CMK (cell line): ENCODE data around the gene LCN6.

ENCODE experiments used
- DNase-seq: peaks from one replicate; pipeline ENCODE4 v3.0.0-alpha.2; 2010; ENCODE audit warnings: low read depth

Gene LCN6

DNA sequence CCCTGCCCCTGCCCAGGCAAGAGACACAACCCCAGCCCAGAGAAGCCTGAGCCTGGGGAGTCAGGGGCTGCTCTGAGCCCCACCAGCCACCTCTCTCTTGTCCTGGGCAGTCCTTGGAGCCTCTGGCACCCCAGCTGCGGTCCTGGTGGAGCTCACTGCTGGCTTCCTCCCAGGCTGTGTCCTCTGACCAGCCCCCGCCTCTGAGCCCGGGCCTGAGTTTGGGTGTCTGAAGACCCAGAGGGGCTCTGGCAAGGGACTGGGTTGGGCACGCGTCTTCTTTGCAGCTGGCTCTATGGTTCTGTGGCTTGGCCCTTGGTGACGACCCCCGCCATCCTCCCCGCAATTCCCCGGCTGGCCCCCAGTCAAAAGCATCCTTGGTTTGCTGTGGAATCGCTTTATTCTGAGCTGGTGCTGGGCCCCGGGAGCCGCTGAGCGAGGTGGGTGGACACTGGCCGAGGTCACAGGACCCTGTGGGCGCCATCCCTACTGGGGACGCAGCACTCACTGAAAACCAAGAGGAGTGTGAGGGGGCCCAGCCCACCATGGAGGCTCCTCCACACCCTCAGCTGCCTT lies 4.6 kb downstream of the LCN6 start:
- DNase-seq, result no peak

DNA sequence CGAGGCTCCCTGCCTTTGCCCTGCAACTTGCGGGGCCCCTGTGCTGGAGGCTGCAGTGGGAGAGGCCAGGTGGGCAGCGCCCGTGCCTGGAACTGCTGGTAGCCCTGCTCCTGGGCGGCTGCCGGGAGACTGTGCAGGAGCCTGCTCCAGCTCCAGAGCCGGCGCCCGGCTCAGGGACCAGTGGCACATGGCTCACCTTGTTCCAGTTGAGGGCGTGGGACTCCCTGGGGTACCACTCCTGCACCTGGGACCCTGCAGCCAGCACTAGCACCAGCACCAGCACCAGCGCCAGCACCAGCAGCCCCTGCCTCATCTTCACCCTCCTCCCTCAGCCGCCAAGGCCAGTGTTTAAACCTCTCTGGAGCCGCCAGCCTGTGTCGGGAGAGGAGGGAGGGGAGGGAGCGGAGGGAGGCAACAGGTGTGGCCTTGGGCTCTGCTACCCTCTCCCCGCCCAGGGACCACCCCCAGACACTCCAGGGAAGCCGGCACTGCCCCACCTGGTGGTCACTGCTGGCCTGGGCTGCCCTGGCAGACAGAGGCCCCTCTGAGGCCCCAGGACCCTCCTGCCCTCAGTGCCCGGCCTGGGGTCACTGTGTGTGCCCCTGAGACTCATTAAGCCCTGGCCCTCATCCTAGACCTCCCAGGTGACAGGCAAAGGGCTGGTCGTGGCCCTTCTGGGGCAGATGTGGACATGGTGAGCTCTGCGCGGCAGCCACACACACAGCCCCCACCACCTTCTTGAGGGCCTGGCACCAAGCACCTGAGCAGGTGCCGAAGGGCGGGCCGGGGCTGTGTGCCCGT lies 5.5 kb downstream of the LCN6 start, which contains the start of gene LCN10:
Gene LCN10, minus strand, starts transcription at position 350 of the 801 bp plus-strand sequence. Its CDS starts 37 bp downstream, at position 313.
- DNase-seq, result no peak

DNA sequence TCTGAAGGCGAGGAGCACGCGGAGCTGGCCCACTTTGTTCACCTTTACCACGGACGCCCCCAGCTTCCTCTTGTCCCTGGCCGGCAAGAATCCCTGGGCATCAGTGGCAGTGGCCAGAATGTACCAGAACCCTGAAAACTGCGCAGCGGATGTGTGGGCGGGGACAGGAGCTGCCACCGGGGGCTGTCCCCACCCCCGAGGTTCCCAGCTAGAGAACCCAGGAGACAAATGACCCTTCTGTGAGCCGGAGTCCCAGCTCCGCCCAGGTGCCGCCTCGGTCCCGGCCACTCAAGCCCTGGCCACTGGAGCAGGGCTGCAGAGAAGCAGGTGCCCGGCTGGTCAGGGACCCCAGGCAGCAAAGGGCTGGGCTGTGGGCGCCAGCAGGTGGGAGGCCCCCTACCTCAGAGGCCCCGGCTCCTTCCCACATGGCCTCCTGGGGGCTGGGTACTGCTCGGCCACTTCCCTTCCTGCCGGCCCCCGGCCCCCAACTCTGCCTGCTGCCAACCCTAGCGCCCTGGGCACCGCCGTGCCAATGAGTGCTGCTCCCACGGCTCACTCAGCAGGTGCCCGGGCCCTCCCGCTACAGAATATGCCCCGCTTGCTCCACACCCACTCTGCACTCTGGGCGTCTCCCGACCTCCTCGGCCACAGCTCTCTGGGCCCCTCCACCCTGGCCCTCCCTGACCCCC lies 6.3 kb downstream of the LCN6 start:
- DNase-seq, result no peak

DNA sequence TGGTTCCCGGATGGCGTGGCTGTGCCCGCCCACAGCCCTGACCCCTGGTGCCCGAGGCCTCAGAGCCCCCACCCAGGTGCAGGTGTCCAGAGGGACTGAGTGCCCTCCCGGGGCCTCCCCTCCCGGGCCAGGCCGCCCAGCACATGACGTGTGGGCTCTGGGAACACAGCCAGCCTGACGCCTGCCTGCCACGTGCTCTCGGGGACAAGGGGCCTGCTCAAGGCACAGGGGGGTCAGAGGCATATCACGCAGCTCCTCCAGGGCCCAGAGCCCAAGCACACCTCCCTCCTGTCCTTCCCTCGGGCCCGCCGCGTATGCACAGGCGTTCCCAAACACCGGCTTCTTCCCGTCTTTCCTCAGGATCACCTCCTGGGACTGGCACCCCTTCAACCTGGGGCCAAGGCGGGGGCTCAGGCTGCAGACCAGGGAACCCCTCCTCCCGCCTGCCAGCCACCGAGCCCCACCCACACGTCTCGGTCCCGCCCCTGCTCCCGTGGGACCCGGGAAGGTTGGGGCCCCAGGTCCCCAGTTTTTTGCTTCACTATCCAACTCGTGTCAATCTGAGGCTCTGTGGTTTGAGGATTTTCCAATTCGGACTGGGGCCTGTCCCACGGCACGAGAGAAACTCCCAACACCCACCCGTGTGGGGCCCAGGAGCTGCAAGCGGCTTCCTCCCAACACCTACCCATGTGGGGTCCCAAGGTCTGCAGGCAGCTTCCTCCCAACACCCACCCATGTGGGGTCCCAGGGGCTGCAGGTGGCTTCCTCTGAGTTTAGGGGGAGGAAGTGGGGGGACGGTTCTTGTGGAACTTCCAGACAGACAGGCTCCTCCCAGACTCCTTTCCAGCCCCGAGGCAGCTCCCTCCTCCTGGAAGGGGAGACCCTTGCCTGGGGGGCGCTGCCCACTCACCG lies 7.1 kb downstream of the LCN6 start:
- no peak for DNase-seq

DNA sequence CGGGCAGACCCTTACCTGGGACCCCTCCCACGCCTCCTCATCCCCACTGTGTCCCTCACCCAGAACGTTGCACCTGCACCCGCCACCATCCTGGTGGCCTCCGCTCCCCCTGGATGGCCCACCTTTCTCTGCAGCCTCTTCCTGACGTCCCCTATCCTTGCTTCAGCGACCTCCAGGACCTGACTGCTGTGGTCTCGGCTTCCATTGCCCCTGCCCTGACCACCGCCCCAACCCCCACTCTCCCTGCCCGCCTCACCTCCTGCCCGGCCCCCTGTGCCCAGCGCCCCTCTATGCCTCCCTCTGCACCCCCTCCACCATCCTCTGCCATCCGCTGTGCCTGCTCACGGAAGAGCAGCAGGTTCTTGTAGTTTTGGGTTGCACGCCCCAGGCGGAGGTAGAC lies 7.8 kb downstream of the LCN6 start:
- no peak for DNase-seq

DNA sequence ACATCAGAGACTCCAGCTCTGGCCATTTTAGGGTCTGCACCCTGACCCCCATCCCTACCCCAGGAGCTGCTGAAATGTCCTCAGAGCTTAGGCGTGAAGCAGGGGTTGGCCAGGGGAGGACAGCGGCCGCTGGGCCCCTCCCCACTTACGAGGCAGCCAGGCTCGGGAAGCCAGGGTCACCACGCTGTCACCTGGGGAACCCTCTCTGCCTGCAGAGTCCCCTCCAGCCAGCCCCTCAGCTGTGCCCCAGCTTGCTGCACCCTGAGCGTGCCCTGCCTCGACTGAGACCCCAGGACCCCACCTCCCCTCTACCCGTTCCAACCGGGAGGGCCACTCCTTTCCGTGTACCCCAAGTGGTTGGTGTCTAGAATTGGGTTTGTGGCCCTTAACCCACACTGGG lies 8.3 kb downstream of the LCN6 start:
- DNase-seq, result no peak

DNA sequence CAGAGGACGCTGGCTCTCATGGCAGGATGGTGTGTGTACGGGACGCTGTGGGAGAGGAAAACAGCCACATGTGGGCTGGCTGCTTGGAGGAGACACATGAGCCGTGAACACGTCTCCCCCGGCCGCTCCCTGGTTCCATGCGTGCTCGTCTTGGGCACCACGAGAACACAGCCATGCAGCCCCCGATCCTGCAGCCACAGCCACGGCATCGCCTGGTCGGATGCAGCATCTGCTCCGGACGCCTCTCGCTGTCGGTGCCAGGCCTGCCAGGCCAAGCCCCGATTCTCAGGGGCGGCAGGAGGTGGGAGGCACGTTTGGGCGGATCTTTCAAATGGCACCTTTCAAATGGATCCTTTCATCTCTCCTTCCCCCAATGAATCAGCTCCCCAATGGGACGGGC lies 8.8 kb downstream of the LCN6 start:
- no peak for DNase-seq

DNA sequence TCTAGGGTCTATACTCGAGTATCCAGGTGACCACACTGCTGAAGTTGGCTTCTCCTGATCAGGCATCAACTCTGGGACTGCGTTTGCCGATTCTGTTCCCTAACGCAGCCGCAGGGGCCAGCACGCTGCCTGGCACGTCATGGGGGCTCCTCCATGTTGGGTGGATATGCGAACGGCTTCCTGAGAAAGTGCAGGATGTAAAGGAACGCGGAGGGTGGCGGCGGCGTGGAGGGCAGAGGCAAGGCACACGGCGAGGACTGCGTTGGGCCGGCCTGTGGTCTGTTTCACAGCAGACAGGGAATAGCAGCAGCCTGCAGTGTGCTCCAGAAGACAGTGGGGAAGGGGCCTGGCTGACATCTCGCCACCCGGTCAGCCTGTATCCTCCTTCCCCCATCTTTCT lies 9.4 kb downstream of the LCN6 start:
- no peak for DNase-seq

DNA sequence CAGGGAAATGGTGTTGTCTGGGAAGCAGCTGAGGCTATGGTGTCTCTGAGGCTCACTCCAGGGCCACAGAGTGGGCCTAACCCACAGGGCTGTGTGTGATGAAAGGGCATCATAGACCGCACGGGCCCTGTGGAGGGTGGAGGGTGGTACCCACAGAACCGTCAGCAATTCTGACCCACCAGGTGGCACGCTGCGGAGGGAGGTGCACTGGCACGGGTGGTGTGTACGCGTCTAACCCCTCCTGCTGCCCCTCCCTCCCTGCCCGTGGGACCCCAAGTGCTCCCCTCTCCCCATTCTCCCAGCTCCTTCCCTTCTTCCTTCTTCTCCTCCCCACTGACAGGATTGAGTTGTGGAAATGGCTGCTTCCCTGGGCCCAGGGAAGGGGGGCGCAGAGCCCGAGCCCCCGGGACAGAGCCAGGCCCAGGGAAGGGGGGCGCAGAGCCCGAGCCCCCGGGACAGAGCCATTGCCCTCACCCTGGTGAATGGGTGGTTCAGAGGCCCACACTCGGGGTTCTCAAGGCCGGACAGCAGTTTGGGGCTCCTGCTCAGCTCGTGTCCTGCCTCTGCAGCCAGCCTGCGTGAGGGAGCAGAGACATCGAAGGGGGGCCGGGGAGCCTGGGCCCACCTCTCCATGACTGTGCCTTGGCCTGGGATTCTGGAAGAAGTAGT lies 12.4 kb downstream of the LCN6 start:
- DNase-seq, result no peak

DNA sequence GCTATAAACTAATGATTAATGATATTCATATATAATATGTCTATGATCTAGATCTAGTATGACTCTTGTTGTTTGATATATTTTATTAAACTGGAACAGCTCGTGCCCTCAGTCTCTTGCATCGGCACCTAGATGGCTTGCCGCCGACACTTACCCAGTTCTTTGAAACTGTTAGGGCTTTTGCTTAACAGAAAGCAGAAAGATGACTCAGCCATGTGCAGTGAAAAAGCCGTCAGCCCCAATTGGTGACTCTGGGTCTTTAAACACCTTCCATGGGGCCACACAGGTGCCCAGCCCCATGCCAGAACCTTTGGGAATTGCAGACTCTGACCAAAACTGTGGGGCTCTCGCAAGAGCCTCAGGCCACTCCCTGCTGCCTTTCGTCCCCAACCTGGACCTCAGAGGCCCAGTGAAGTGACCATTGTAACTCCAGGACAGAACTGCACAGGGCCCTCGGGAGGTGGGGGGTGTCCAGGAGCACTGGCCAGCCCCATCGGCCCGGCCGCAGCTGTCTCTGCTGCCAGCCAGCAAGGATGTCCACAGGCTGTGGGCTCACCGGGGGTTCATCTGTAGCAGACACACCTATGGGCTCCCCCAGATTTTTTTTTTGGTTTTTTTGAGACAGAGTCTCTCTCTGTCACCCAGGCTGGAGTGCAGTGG lies 13.4 kb downstream of the LCN6 start:
- DNase-seq, result no peak

DNA sequence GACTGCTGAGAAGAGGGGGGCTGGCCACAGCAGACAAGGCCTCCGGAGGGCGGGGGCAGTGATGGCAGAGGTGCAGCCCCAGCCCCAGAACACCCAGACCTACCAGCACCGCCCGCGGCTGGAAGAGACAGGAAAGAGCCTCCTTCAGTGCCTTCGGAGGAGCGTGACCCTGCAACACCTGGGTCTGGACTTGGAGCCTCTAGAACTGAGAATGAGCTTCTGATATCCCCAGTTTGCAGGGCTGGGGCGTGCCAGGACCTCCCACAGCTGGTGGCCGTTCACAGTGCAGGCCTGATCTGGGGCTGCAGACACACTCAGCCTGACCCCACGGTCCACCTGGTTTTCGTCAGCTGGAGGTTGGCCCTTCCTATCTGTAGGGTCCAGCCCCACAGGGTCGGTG lies 14.7 kb downstream of the LCN6 start:
- DNase-seq, result no peak

DNA sequence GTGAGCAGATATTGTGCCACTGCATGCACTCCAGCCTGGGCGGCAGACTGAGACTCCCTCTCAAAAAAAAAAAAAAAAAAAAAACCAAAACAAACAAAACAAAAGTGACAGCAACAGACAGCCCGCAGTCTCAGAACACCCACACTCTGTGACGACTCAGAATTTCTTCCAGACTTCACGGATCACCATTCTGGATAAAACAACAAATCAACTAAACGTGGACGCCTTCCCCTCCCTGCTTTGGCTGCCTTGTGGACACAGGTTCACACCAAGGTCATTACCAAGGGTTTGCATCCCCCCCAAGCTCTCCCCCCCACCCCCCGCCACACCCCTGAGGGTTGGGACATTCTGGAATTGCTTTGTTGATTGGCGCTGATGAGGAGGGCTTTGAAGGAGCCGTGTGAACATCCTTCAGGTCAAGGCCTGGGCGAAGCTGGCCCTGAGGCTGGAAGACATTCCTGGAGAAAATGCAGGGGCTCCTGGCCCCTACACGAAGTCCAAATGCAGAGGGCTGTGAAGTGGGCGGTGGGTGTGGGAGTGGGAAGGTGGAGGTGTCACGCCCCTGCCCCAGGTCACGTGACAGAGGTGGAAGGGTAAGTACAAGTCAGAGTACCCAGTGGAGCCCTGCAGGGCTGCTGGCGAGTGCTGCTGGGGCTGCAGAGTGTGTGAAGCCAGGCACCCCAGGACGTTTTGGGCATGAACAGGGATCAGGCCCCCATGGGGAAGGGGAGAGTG lies 15.7 kb downstream of the LCN6 start:
- no peak for DNase-seq

DNA sequence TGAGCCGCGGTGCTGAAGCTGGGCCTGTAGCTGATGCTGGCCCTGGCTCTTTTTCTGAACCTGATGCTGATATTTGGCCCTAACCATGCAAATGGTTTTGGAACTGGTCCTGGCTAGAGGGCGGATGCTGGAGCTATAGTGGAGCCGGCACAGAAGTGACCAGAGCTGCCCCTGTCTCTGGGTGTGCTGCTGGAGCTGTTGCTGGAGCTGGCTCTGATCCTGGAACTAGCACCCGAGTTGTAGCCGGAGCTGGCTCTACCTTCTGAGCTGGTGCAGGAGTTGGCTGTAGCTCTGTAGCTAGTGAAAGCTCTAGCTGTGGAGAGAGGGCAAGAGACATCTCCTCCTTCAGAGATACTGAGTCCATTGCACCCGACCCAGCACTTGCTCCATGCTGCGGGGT lies 18.4 kb downstream of the LCN6 start:
- no peak for DNase-seq

DNA sequence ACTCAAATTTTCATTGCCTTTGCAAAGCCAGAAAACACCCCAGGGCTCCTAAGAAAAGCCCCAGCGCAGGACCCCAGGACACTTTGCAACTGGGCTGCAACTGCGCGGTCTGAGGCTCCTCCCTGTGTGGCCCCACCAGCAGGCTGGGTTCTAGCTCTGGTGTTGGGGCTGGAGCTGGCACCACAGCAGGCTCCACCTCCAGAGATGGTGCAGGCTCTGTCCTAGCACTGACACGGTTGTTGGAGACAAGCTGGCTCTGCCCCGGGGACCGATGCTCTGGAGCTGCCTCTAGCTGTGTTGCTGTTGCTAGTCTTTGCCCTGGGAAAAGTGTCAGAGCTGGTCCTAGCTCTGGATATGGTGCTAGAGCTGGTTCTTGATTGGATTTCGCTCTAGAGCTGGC lies 19.2 kb downstream of the LCN6 start:
- DNase-seq, result no peak

DNA sequence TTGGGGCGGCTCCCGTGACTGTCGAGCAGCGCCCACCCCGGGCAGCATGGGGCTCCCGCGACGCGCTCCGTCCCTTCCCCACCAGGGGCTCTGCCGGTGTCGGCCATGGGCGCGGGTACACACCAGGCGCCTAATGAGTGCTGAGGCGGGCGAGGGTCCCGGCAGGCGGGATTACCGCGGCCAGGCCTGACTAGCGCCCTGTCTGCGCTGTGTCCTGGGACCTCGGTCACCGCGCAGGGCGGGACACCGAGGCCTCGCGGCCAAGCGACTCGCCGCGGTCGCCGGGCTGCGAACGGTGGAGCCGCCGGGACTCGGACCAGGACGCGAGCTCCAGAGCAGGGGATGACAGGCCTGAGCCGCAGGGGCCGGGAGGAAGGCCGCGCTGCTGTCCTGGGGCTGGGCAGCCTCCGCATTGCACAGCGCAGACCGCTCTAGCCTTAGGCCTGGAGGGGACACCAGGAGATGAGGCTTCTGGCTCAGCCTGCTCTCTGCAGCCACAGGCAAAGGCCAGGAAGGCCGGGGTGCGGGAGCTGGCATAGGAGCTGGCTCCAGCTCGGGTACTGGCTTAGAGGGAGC lies 19.7 kb downstream of the LCN6 start:
- DNase-seq, result no peak

DNA sequence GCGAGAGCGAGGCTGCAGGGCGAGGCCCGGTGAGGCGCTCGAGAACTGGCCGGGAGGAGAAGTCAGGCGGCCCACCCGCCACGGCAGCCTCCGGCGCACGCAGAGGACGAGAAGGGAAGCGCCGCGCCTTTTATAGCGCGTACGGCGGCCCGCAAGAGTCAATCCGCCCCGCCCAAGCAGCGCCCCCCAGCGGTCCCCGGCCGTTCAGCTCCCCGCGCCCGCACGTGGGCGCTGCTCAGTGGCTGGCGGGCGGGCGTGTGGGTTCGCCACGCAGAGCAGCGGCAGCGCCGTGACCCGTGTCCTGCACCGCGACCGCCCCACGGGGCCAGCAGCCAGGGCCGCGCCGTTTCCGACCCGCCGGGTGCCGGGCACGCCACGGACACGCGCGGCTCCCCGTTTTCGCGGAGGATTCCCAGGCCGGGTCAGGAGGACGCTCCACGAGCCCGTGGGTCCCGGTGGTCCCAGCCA lies 20.2 kb downstream of the LCN6 start:
- DNase-seq, result peak; percentile 81

DNA sequence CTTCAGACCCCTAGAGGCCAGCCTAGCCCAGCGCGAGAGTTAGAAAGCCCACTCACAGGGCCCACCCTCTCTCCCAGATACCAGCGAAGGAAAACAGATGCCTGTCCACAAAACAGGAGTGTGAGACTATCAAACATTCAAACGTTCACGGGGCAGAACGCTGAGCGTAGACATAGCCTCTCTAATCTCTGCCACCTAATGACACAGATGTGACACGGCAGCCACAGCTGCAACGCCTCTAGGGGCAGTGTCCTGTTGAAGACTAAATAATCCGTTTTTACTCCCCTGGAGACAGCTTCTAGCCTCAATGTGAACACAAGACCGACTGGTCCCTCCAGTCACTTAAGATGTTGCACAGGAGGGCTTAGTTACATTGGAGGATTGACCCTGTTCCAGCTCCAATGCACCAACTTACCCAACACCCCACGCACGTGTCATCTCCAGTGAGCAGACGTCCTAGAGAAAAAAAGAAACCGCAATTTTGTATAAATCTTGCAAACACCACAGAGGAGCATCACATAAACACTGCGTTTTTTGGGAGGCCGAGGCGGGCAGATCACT lies 21.6 kb downstream of the LCN6 start:
- DNase-seq, result no peak

DNA sequence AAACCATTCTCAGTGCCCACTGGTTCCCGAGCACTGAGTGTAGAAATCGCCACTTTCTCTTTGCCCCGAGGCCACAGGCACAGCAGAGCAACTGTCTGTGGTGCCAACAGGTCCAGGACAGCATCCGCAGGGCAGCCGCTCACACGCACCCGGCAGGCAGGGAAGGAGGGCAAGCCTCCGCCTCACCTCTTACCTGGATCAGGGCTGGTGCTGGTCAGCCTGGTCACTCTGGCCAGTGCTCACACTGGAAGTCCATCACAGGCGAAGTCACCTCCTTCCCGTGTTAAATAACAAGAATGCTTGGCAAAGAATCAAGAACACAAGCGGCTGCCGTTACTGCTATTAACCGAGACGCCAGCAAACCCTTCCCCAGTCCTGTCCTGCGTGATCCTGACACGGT lies 22.2 kb downstream of the LCN6 start:
- no peak for DNase-seq

DNA sequence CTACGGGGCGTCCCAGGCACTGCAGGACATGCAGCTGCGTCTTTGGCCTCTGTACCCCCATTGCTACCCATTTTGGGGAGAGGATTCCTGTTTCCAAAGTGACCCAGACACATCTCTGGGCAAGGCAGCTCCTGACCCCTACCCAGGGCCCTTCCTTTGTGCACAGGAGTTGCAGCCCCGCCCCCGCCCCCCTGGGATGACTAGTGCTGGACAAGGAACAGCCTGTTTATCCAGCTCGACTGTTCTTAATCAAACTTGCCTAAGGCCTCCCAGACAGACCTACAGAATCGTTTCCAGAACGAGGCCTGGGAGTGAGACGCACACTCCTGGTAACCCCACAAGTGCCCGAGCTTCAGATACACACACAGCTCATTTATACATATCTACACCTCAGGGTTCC lies 22.7 kb downstream of the LCN6 start:
- DNase-seq, result no peak

DNA sequence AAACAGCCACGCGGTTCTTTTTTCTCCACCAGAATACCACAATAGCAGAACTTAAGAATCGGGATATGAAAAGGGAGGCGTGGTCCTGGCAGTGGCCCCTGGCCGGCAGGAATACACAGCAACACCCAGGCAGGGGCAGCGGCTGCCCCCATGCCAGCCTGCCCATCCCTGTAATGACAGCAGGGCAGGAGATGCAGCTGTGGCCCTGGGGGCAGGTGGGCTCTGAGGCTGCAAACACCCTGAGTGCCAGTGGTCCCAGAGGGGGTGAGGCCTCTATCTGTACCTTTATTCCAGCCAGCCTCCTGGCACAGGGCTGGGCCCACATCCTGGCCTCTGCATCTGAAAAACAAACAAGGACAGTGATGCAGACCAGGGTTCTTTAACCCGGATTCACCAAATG lies 23.6 kb downstream of the LCN6 start:
- no peak for DNase-seq
